Neural cell (in vitro differentiated cells): ENCODE measurements around the gene APEX1.
"Not testable (repeated sequence)": the region's sequence is repeated elsewhere in the genome, so short reads cannot be mapped to it uniquely, and the experiment has no call there.

Source experiments
- EP300 ChIP-seq: fragments of 450-650 bp; conservative IDR thresholded peaks from 2 replicates; pipeline ENCODE4 v1.6.1; 2014; ENCODE audit warnings: antibody characterized with exemption, mild to moderate bottlenecking, moderate library complexity; ENCODE audit not compliant: poor library complexity, severe bottlenecking
- EZH2 ChIP-seq: fragments of 200-600, 300-800 bp; shearing (Covaris generic), sonication (generic); IDR thresholded peaks from 2 replicates; pipeline ENCODE4 v1.6.1; 2014; ENCODE audit warnings: antibody characterized with exemption, low read length, borderline replicate concordance, mild to moderate bottlenecking; ENCODE audit not compliant: insufficient read depth, poor library complexity, severe bottlenecking
- MXI1 ChIP-seq: fragments of 450-650 bp; conservative IDR thresholded peaks from 2 replicates; pipeline ENCODE4 v1.6.1; 2014; ENCODE audit warnings: antibody characterized with exemption, mild to moderate bottlenecking; ENCODE audit not compliant: poor library complexity, severe bottlenecking
- POLR2AphosphoS5 ChIP-seq: IDR thresholded peaks from 2 replicates; pipeline ENCODE4 v1.6.1; 2012
- RAD21 ChIP-seq: fragments of 450-650 bp; conservative IDR thresholded peaks from 2 replicates; pipeline ENCODE4 v1.6.1; 2014; ENCODE audit warnings: antibody characterized with exemption, mild to moderate bottlenecking, moderate library complexity
- REST ChIP-seq: IDR thresholded peaks from 2 replicates; pipeline ENCODE4 v1.6.1; 2012; ENCODE audit warnings: borderline replicate concordance
- SMC3 ChIP-seq: fragments of 450-650 bp; conservative IDR thresholded peaks from 2 replicates; pipeline ENCODE4 v1.6.1; 2014; ENCODE audit warnings: antibody characterized with exemption, mild to moderate bottlenecking, moderate library complexity; ENCODE audit not compliant: poor library complexity
- TAF1 ChIP-seq: IDR thresholded peaks from 2 replicates; pipeline ENCODE4 v1.6.1; 2012; ENCODE audit warnings: low read depth
- TF ChIP-seq, protein P1 (sequence below): fragments of 450-650 bp; IDR thresholded peaks from 2 replicates; pipeline ENCODE4 v1.5.1; 2014; ENCODE audit warnings: antibody characterized with exemption, mild to moderate bottlenecking, moderate library complexity; ENCODE audit not compliant: poor library complexity, severe bottlenecking

GRCh38 chr14:20506276-20506675 lies 51.2 kb downstream of the APEX1 start:
- TF ChIP-seq TAF1, EP300, RAD21, REST, SMC3, EZH2, POLR2AphosphoS5, MXI1: not testable (repeated sequence)
- TF ChIP-seq, protein P1, sequence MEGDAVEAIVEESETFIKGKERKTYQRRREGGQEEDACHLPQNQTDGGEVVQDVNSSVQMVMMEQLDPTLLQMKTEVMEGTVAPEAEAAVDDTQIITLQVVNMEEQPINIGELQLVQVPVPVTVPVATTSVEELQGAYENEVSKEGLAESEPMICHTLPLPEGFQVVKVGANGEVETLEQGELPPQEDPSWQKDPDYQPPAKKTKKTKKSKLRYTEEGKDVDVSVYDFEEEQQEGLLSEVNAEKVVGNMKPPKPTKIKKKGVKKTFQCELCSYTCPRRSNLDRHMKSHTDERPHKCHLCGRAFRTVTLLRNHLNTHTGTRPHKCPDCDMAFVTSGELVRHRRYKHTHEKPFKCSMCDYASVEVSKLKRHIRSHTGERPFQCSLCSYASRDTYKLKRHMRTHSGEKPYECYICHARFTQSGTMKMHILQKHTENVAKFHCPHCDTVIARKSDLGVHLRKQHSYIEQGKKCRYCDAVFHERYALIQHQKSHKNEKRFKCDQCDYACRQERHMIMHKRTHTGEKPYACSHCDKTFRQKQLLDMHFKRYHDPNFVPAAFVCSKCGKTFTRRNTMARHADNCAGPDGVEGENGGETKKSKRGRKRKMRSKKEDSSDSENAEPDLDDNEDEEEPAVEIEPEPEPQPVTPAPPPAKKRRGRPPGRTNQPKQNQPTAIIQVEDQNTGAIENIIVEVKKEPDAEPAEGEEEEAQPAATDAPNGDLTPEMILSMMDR: not testable (repeated sequence)
